Prostate gland (tissue), 2 donors: Measurements from ENCODE around the gene DDX31. TPM values are rescaled to one million over a fixed set of nuclear protein-coding genes. Genes with fewer than 3 reads are reported as not detected.

Source experiments
- DNase-seq: peaks from one replicate; pipeline ENCODE4 v3.0.0-alpha.2; 2019; ENCODE audit warnings: low spot score
- H3K27ac ChIP-seq, 2 donors: fragments of 200-600 bp; sonication (generic); 2 replicates each; pipeline ENCODE4 v1.5.1; 2017 to 2019
- H3K27me3 ChIP-seq: fragments of 200-600 bp; sonication (generic); replicated peaks from 2 replicates; pipeline ENCODE4 v1.5.1; 2019; ENCODE audit not compliant: insufficient read depth
- H3K36me3 ChIP-seq, 2 donors: fragments of 200-600 bp; sonication (generic); 1 replicate in 1 of 2; 2 replicates in 1 of 2; pipeline versions ENCODE4 v1.5.1 to v1.8.1; 2017 to 2019
- H3K4me1 ChIP-seq: fragments of 200-600 bp; sonication (generic); replicated peaks from 2 replicates; pipeline ENCODE4 v1.5.1; 2019
- H3K4me3 ChIP-seq, 2 donors: fragments of 200-600 bp; sonication (generic); 2 replicates each; pipeline ENCODE4 v1.5.1; 2017 to 2019
- H3K9me3 ChIP-seq: fragments of 200-600 bp; sonication (generic); 2 replicates; pipeline ENCODE4 v1.5.1; 2017
- CTCF ChIP-seq, 4 experiments: fragments of 200-600 bp in 2 of 4; fragments of 450-650 bp in 2 of 4; sonication (generic) in 2 of 4; IDR thresholded peaks; 1 replicate in 3 of 4; 2 replicates in 1 of 4; pipeline ENCODE4 v1.5.1; 2016 to 2019; ENCODE audit warnings: antibody characterized with exemption in 4 of 4, mild to moderate bottlenecking in 2 of 4, moderate library complexity in 2 of 4
- POLR2A ChIP-seq: fragments of 450-650 bp; IDR thresholded peaks from one replicate; pipeline ENCODE4 v1.6.1; 2016; ENCODE audit warnings: antibody characterized with exemption, mild to moderate bottlenecking
- POLR2AphosphoS5 ChIP-seq: sonication (generic); formaldehyde crosslinking; IDR thresholded peaks from one replicate; pipeline ENCODE4 v1.6.1; 2017; ENCODE audit warnings: antibody characterized with exemption
- WGBS: methylation state at CpG from one replicate; pipeline ENCODE4 v1.1.5; 2018; 5-methylcytosine and 5-hydroxymethylcytosine counted together
- intact Hi-C: fragments of 100-400 bp; cut with DNase I; formaldehyde crosslinking; loops from one replicate; pipeline ENCODE4 v1.14.2; 2022
- total RNA-seq, 2 donors: library from RNA; depleted of rRNA; stranded (reverse); fragments of >200 nt; gene quantifications; one replicate each; pipeline ENCODE4 v1.1.0, GENCODE V29; 2016

DDX31 gene
- total RNA-seq, 2 donors from 2014 or later = 19.0 to 22.2 TPM

- Histone ChIP-seq H3K4me3 (no peak overlapping the region), H3K27ac (no peak overlapping the region), H3K27me3 (peaks cover 73% of the 10 kb centered on the region), H3K9me3 (no peaks in the 10 kb centered on the region), H3K36me3 (no peaks in the 10 kb centered on the region), H3K4me1 (no peaks in the 10 kb centered on the region)
- TF ChIP-seq POLR2A = no peak
- no peak for TF ChIP-seq CTCF (IDR thresholded peaks at IDR 0.05)
- no peak for TF ChIP-seq POLR2AphosphoS5
- 14% methylated on average over 30 of the region's 30 CpGs for WGBS
- no peak for DNase-seq
- intact Hi-C loops = no loop called here
Measured at GRCh38 chr9:132584601-132585560, 84.9 kb downstream of the DDX31 start.

- H3K36me3 ChIP-seq = no peaks in the 10 kb centered on the region
- TF ChIP-seq CTCF (IDR thresholded peaks at IDR 0.05) = no peak
- no peak for TF ChIP-seq POLR2AphosphoS5
- TF ChIP-seq POLR2A = no peak
- H3K27me3 ChIP-seq = peaks cover 77% of the 10 kb centered on the region
- no peak for DNase-seq
- H3K4me1 ChIP-seq = no peaks in the 10 kb centered on the region
- no peak overlapping the region for H3K27ac ChIP-seq
- WGBS = 4% methylated on average over 8 of the region's 8 CpGs
- no peaks in the 10 kb centered on the region for H3K9me3 ChIP-seq
- intact Hi-C loops = no loop called here
- H3K4me3 ChIP-seq = no peak overlapping the region
Measured at GRCh38 chr9:132583584-132584304, 86.0 kb downstream of the DDX31 start.

GRCh38 chr9:132582786-132583583 is 86.8 kb downstream of the DDX31 start:
- Histone ChIP-seq H3K27ac (no peak overlapping the region), H3K36me3 (no peaks in the 10 kb centered on the region), H3K4me1 (no peaks in the 10 kb centered on the region), H3K9me3 (no peaks in the 10 kb centered on the region), H3K27me3 (peaks cover 76% of the 10 kb centered on the region), H3K4me3 (no peak overlapping the region)
- intact Hi-C loops = no loop called here
- TF ChIP-seq POLR2AphosphoS5 = no peak
- no peak for TF ChIP-seq POLR2A
- no peak for TF ChIP-seq CTCF (IDR thresholded peaks at IDR 0.05)
- 9% methylated on average over 21 of the region's 37 CpGs for WGBS
- DNase-seq = no peak

GRCh38 chr9:132582276-132582785 is 87.5 kb downstream of the DDX31 start, which contains the start of gene BARHL1:
Gene BARHL1, plus strand, starts transcription at chr9:132582606. Its CDS starts 192 bp downstream, at chr9:132582798.
- Histone ChIP-seq H3K9me3 (no peaks in the 10 kb centered on the region), H3K27ac (no peak within 1 kb of the TSS), H3K4me1 (no peaks in the 10 kb centered on the region), H3K4me3 (peak within 1 kb of the TSS in 1 of 2 donors; percentile 0), H3K36me3 (no peaks in the 10 kb centered on the region), H3K27me3 (peaks cover 70% of the 10 kb centered on the region)
- TF ChIP-seq POLR2A = no peak
- no peak for TF ChIP-seq POLR2AphosphoS5
- TF ChIP-seq CTCF (IDR thresholded peaks at IDR 0.05) = no peak
- intact Hi-C loops = no loop called here
- no peak for DNase-seq
- 2% methylated on average over 31 of the region's 36 CpGs for WGBS
